Mesenchymal stem cell (in vitro differentiated cells and primary cell): ENCODE measurements around the gene AAK1.
A peak's percentile ranks its signal among the peaks of the same experiment; 100 is the strongest.

Experiments
- DNase-seq: peaks from one replicate; pipeline ENCODE4 v3.0.0-alpha.2; 2013
- H2AFZ ChIP-seq: one replicate; pipeline ENCODE4 v1.6.1; 2013; ENCODE audit warnings: low read depth, mild to moderate bottlenecking, control low read depth, inconsistent platforms, low read length, moderate library complexity
- H2AK5ac ChIP-seq: 2 replicates; pipeline ENCODE4 v1.6.1; 2013; ENCODE audit warnings: low read length, moderate library complexity, mild to moderate bottlenecking, inconsistent platforms; ENCODE audit not compliant: severe bottlenecking
- H2BK120ac ChIP-seq: one replicate; pipeline ENCODE4 v1.6.1; 2013; ENCODE audit warnings: low read depth, mild to moderate bottlenecking, inconsistent platforms, low read length, moderate library complexity
- H2BK12ac ChIP-seq, 2 experiments: one replicate each; pipeline ENCODE4 v1.6.1; 2013; ENCODE audit warnings: inconsistent platforms in 2 of 2, low read length in 2 of 2, mild to moderate bottlenecking in 2 of 2, moderate library complexity in 2 of 2, control low read depth in 1 of 2
- H2BK15ac ChIP-seq: one replicate; pipeline ENCODE4 v1.6.1; 2013; ENCODE audit warnings: mild to moderate bottlenecking, low read depth, inconsistent platforms; ENCODE audit not compliant: poor library complexity, severe bottlenecking
- H2BK5ac ChIP-seq: 2 replicates; pipeline ENCODE4 v1.6.1; 2013; ENCODE audit warnings: low read depth, mild to moderate bottlenecking, low read length, control low read depth, inconsistent platforms; ENCODE audit not compliant: poor library complexity, severe bottlenecking
- H3K14ac ChIP-seq, 2 experiments: one replicate each; pipeline ENCODE4 v1.6.1; 2013; ENCODE audit warnings: inconsistent platforms in 2 of 2, low read length in 2 of 2, control low read depth in 1 of 2, mild to moderate bottlenecking in 1 of 2, moderate library complexity in 1 of 2
- H3K18ac ChIP-seq, 2 experiments: one replicate each; pipeline ENCODE4 v1.6.1; 2013; ENCODE audit warnings: inconsistent platforms in 2 of 2, low read length in 2 of 2, control low read depth in 1 of 2, low read depth in 1 of 2, mild to moderate bottlenecking in 1 of 2
- H3K23ac ChIP-seq, 2 experiments: one replicate each; pipeline ENCODE4 v1.6.1; 2013; ENCODE audit warnings: inconsistent platforms in 2 of 2, low read length in 2 of 2, mild to moderate bottlenecking in 2 of 2, moderate library complexity in 2 of 2, control low read depth in 1 of 2
- H3K27ac ChIP-seq: 2 replicates; pipeline ENCODE4 v1.5.1; 2013; ENCODE audit warnings: mild to moderate bottlenecking, moderate library complexity, low read length, control low read depth, inconsistent platforms; ENCODE audit not compliant: poor library complexity, severe bottlenecking
- H3K27me3 ChIP-seq, 2 experiments: 2 replicates each; pipeline versions ENCODE4 v1.6.1 to v1.7.0; 2013; ENCODE audit warnings: low read length in 2 of 2, mild to moderate bottlenecking in 2 of 2, moderate library complexity in 2 of 2, control low read depth in 1 of 2, inconsistent platforms in 1 of 2; ENCODE audit not compliant: control insufficient read depth in 1 of 2, insufficient read depth in 1 of 2
- H3K36me3 ChIP-seq, 2 experiments: 2 replicates each; pipeline versions ENCODE4 v1.6.1 to v1.7.0; 2013; ENCODE audit warnings: low read length in 2 of 2, control low read depth in 1 of 2, inconsistent platforms in 1 of 2, low read depth in 1 of 2, mild to moderate bottlenecking in 1 of 2; ENCODE audit not compliant: insufficient read depth in 2 of 2, control insufficient read depth in 1 of 2
- H3K4ac ChIP-seq, 2 experiments: one replicate each; pipeline ENCODE4 v1.6.1; 2013; ENCODE audit warnings: inconsistent platforms in 2 of 2, low read length in 2 of 2, mild to moderate bottlenecking in 2 of 2, moderate library complexity in 2 of 2, control low read depth in 1 of 2, low read depth in 1 of 2
- H3K4me1 ChIP-seq: 2 replicates; pipeline ENCODE4 v1.6.1; 2013; ENCODE audit warnings: low read depth, low read length, control low read depth; ENCODE audit not compliant: control insufficient read depth, insufficient read depth
- H3K4me2 ChIP-seq: 2 replicates; pipeline ENCODE4 v1.6.1; 2013; ENCODE audit warnings: low read length, mild to moderate bottlenecking, inconsistent platforms; ENCODE audit not compliant: poor library complexity, severe bottlenecking
- H3K4me3 ChIP-seq, 2 experiments: 2 replicates each; pipeline versions ENCODE4 v1.5.1 to v1.7.0; 2013; ENCODE audit warnings: low read length in 2 of 2, mild to moderate bottlenecking in 2 of 2, control low read depth in 1 of 2, low read depth in 1 of 2; ENCODE audit not compliant: insufficient read depth in 1 of 2
- H3K79me1 ChIP-seq: replicated peaks from 2 replicates; pipeline ENCODE4 v1.6.1; 2013; ENCODE audit warnings: mild to moderate bottlenecking, control low read depth, low read length, inconsistent platforms; ENCODE audit not compliant: poor library complexity, severe bottlenecking
- H3K9ac ChIP-seq: 2 replicates; pipeline ENCODE4 v1.7.0; 2013; ENCODE audit warnings: mild to moderate bottlenecking, low read length, moderate library complexity
- H3K9me3 ChIP-seq: 2 replicates; pipeline ENCODE4 v1.7.0; 2013; ENCODE audit warnings: mild to moderate bottlenecking, low read length; ENCODE audit not compliant: control insufficient read depth
- H4K8ac ChIP-seq: one replicate; pipeline ENCODE4 v1.6.1; 2013; ENCODE audit warnings: inconsistent platforms, mild to moderate bottlenecking, low read length, moderate library complexity
- H4K91ac ChIP-seq: one replicate; pipeline ENCODE4 v1.6.1; 2013; ENCODE audit warnings: mild to moderate bottlenecking, low read length, inconsistent platforms
- WGBS: methylation state at CpG from one replicate; pipeline ENCODE4 v1.1.7; 2013; ENCODE audit warnings: mixed read lengths; 5-methylcytosine and 5-hydroxymethylcytosine counted together

Gene AAK1

DNA sequence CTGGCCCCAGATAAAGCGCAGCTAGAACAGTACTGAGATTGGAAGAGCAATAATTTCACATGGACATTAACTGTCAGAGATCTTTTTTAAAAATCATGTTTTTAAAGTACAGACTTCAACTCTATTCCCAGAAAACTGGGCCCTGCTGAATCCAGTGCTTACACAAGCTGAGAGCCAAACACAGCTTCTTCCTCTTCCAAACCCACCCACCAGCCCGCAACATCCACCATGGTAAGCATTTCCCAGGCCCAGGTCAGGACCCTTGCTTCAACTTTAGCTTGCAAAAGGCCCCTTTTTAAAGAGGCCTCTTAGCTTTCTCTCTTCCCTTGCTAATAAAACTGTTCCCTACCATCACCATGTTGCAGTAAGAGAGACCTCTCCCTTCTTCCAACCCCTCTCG lies 2.1 kb downstream of the AAK1 start:
- Histone ChIP-seq H3K4me2 (peak overlapping the region; percentile 89), H3K14ac (no peak overlapping the region), H2AFZ (no peak overlapping the region), H3K79me1 (peaks cover 7% of the 10 kb centered on the region), H3K9ac (peak overlapping the region; percentile 94), H2BK15ac (no peak overlapping the region), H3K18ac (no peak overlapping the region), H4K91ac (no peak overlapping the region), H3K36me3 (peaks cover 3 to 23% of the 10 kb centered on the region in 2 experiments), H3K9me3 (no peaks in the 10 kb centered on the region), H2AK5ac (no peak overlapping the region), H3K23ac (peak overlapping the region in 1 of 2 experiments; percentile 70), H3K27ac (no peak overlapping the region), H2BK120ac (no peak overlapping the region), H2BK12ac (peak overlapping the region in 1 of 2 experiments; percentile 10), H3K27me3 (no peaks in the 10 kb centered on the region), H4K8ac (no peak overlapping the region), H3K4ac (no peak overlapping the region), H3K4me1 (peaks cover 4% of the 10 kb centered on the region), H3K4me3 (peak overlapping the region; percentile 49 to 94), H2BK5ac (no peak overlapping the region)
- WGBS: 77% methylated on average over 3 of the region's 3 CpGs
- DNase-seq: no peak

DNA sequence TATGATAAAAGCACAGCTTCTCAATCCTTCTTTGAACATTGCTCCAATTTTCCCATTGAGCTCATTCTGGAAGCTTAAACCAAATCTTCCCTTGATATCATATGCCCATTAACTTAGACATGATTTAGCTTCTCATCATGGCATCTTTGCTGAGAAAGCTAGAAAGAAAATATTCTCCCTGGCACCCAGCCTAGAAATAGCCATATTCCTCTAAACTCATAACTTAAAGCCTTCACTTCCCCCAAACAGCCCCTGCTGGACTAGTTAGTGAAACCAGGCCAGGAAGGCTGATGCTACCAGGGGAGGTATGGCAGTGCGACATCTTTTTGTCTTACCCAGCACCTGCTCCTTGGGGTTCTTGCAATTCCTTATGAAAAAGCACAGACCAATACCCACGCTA lies 4.3 kb downstream of the AAK1 start:
- Histone ChIP-seq H3K36me3 (peaks cover 3 to 33% of the 10 kb centered on the region in 2 experiments), H3K23ac (no peak overlapping the region), H3K27ac (no peak overlapping the region), H2BK5ac (no peak overlapping the region), H3K4me1 (peaks cover 4% of the 10 kb centered on the region), H3K4ac (no peak overlapping the region), H2BK15ac (no peak overlapping the region), H2BK12ac (no peak overlapping the region), H3K9me3 (no peaks in the 10 kb centered on the region), H3K18ac (no peak overlapping the region), H3K4me3 (peak overlapping the region in 1 of 2 experiments; percentile 9), H4K91ac (no peak overlapping the region), H4K8ac (no peak overlapping the region), H2AFZ (no peak overlapping the region), H3K14ac (no peak overlapping the region), H2AK5ac (no peak overlapping the region), H2BK120ac (no peak overlapping the region), H3K27me3 (no peaks in the 10 kb centered on the region), H3K79me1 (peaks cover 5% of the 10 kb centered on the region), H3K4me2 (no peak overlapping the region), H3K9ac (no peak overlapping the region)
- WGBS: 95% methylated on average over 2 of the region's 2 CpGs
- no peak for DNase-seq

DNA sequence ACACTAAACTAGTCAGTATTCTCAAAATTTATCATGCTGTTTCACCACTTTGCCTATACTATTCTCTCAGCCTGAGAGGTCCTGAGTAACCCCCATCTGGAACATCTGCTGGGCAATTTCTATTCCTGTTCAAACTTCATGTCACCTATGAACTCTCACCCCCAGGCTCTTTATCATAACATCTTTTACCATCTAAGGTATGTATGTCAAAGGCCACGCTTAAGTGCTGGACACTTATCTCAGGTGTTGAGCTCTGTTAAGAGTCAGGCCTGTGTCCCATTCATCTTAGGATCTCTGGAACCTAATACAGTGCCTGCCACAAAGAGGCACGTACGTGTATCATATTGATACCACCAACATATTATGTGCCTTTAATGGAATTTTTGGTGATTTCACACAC lies 4.9 kb downstream of the AAK1 start:
- H3K79me1 ChIP-seq: peaks cover 5% of the 10 kb centered on the region
- H3K4me1 ChIP-seq: peaks cover 4% of the 10 kb centered on the region
- no peak for DNase-seq
- no peak overlapping the region for H2BK15ac ChIP-seq
- no peak overlapping the region for H3K27ac ChIP-seq
- no peak overlapping the region for H3K4me3 ChIP-seq
- H3K27me3 ChIP-seq: no peaks in the 10 kb centered on the region
- H3K14ac ChIP-seq: no peak overlapping the region
- no peak overlapping the region for H2BK120ac ChIP-seq
- H2AFZ ChIP-seq: no peak overlapping the region
- H2AK5ac ChIP-seq: no peak overlapping the region
- no peak overlapping the region for H3K4ac ChIP-seq
- H4K91ac ChIP-seq: no peak overlapping the region
- H3K9me3 ChIP-seq: no peaks in the 10 kb centered on the region
- no peak overlapping the region for H4K8ac ChIP-seq
- H3K4me2 ChIP-seq: no peak overlapping the region
- H3K23ac ChIP-seq: no peak overlapping the region
- no peak overlapping the region for H2BK12ac ChIP-seq
- no peak overlapping the region for H3K9ac ChIP-seq
- H3K36me3 ChIP-seq: peaks cover 3 to 36% of the 10 kb centered on the region in 2 experiments
- WGBS: 95% methylated on average over 1 of the region's 3 CpGs
- no peak overlapping the region for H2BK5ac ChIP-seq
- H3K18ac ChIP-seq: no peak overlapping the region

DNA sequence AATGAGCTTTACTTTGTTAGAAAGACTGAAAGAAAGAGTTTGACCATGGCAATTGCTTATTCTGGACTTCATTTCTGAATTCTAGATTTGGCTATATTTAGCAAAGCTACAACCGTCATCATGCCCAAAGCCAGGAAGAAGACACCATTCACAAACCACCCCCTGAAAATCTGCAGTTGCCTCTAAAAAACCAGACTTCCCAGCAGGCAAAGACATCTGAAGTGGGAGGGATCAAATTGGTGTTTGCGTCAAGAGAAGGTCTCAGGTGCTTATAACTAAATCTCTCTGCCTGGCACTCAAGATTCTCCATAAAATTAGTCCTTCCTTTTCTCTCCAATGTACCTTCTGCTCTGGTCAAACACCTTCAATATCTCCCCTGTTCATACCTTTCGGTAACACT lies 5.6 kb downstream of the AAK1 start:
- no peak overlapping the region for H2BK12ac ChIP-seq
- no peak overlapping the region for H2BK120ac ChIP-seq
- H3K14ac ChIP-seq: no peak overlapping the region
- no peak overlapping the region for H2BK15ac ChIP-seq
- peaks cover 5 to 36% of the 10 kb centered on the region in 2 experiments for H3K36me3 ChIP-seq
- H3K18ac ChIP-seq: no peak overlapping the region
- no peaks in the 10 kb centered on the region for H3K9me3 ChIP-seq
- WGBS: 100% methylated on average over 3 of the region's 3 CpGs
- H2AK5ac ChIP-seq: no peak overlapping the region
- no peak overlapping the region for H2BK5ac ChIP-seq
- H2AFZ ChIP-seq: no peak overlapping the region
- H3K4ac ChIP-seq: no peak overlapping the region
- no peak overlapping the region for H3K27ac ChIP-seq
- no peak overlapping the region for H3K9ac ChIP-seq
- H4K8ac ChIP-seq: no peak overlapping the region
- peaks cover 5% of the 10 kb centered on the region for H3K79me1 ChIP-seq
- H3K23ac ChIP-seq: peak overlapping the region in 1 of 2 experiments; percentile 64
- DNase-seq: no peak
- H3K4me2 ChIP-seq: no peak overlapping the region
- H4K91ac ChIP-seq: no peak overlapping the region
- H3K27me3 ChIP-seq: no peaks in the 10 kb centered on the region
- no peak overlapping the region for H3K4me3 ChIP-seq
- peaks cover 4% of the 10 kb centered on the region for H3K4me1 ChIP-seq
